WTC11 (cell line): ENCODE results near the gene SCN8A. TPM values are rescaled to one million over a fixed set of nuclear protein-coding genes. Genes with fewer than 3 reads are reported as not detected.

Experiments used
- ATF1 ChIP-seq: sonication (generic); formaldehyde crosslinking; IDR thresholded peaks from 2 replicates; pipeline ENCODE4 v1.8.1; 2023; ENCODE audit warnings: mild to moderate bottlenecking, moderate library complexity, missing genetic modification reagents
- CREB1 ChIP-seq: sonication (generic); formaldehyde crosslinking; IDR thresholded peaks from 2 replicates; pipeline ENCODE4 v1.8.0; 2023; ENCODE audit warnings: mild to moderate bottlenecking, missing genetic modification reagents
- ESRRA ChIP-seq: sonication (generic); formaldehyde crosslinking; IDR thresholded peaks from 2 replicates; pipeline ENCODE4 v1.8.1; 2022; ENCODE audit warnings: mild to moderate bottlenecking, missing genetic modification reagents, borderline replicate concordance
- FOXJ3 ChIP-seq: sonication (generic); formaldehyde crosslinking; IDR thresholded peaks from 2 replicates; pipeline ENCODE4 v1.9.0; 2021; ENCODE audit warnings: missing genetic modification reagents, mild to moderate bottlenecking, borderline replicate concordance
- GTF2I ChIP-seq: fragments of 250-450 bp; sonication (Bioruptor Pico); conservative IDR thresholded peaks from 2 replicates; pipeline ENCODE4 v1.4.0; 2021; ENCODE audit warnings: mild to moderate bottlenecking
- MXD4 ChIP-seq: fragments of 250-450 bp; sonication (Bioruptor Pico); IDR thresholded peaks from 2 replicates; pipeline ENCODE4 v1.8.0; 2021; ENCODE audit warnings: mild to moderate bottlenecking, moderate library complexity, borderline replicate concordance
- NFE2L1 ChIP-seq: sonication (generic); formaldehyde crosslinking; IDR thresholded peaks from 2 replicates; pipeline ENCODE4 v1.8.1; 2023; ENCODE audit warnings: missing genetic modification reagents
- SMAD3 ChIP-seq: sonication (generic); formaldehyde crosslinking; IDR thresholded peaks from 2 replicates; pipeline ENCODE4 v1.8.0; 2022; ENCODE audit warnings: missing genetic modification reagents, mild to moderate bottlenecking, borderline replicate concordance
- TEAD4 ChIP-seq: sonication (generic); formaldehyde crosslinking; IDR thresholded peaks from 2 replicates; pipeline ENCODE4 v1.8.0; 2022; ENCODE audit warnings: mild to moderate bottlenecking, missing genetic modification reagents
- ZNF317 ChIP-seq: sonication (generic); formaldehyde crosslinking; IDR thresholded peaks from 2 replicates; pipeline ENCODE4 v1.8.1; 2023; ENCODE audit warnings: low read depth, mild to moderate bottlenecking, moderate library complexity, missing genetic modification reagents, borderline replicate concordance
- total RNA-seq: library from RNA; stranded (reverse); gene quantifications from 3 replicates; pipeline ENCODE4 v1.2.3, GENCODE V29; 2021
- TF ChIP-seq, protein P1 (sequence below): sonication (generic); formaldehyde crosslinking; IDR thresholded peaks from 2 replicates; pipeline ENCODE4 v1.8.0; 2022; ENCODE audit warnings: missing genetic modification reagents
- TF ChIP-seq, protein P2 (sequence below): sonication (generic); formaldehyde crosslinking; IDR thresholded peaks from 2 replicates; pipeline ENCODE4 v1.8.0; 2023; ENCODE audit warnings: missing genetic modification reagents, mild to moderate bottlenecking, borderline replicate concordance
- TF ChIP-seq, protein P3 (sequence below): sonication (generic); formaldehyde crosslinking; IDR thresholded peaks from 2 replicates; pipeline ENCODE4 v1.8.1; 2023; ENCODE audit warnings: mild to moderate bottlenecking, missing genetic modification reagents, borderline replicate concordance
- TF ChIP-seq, protein P4 (sequence below): sonication (generic); formaldehyde crosslinking; IDR thresholded peaks from 2 replicates; pipeline ENCODE4 v1.8.1; 2022; ENCODE audit warnings: mild to moderate bottlenecking, moderate library complexity, missing genetic modification reagents
- TF ChIP-seq, protein P5 (sequence below): fragments of 250-450 bp; sonication (Bioruptor Pico); IDR thresholded peaks from 2 replicates; pipeline ENCODE4 v1.9.0; 2021; ENCODE audit warnings: mild to moderate bottlenecking

Gene SCN8A
- total RNA-seq, 1 experiment from 2014 or later: 14.4 TPM

DNA sequence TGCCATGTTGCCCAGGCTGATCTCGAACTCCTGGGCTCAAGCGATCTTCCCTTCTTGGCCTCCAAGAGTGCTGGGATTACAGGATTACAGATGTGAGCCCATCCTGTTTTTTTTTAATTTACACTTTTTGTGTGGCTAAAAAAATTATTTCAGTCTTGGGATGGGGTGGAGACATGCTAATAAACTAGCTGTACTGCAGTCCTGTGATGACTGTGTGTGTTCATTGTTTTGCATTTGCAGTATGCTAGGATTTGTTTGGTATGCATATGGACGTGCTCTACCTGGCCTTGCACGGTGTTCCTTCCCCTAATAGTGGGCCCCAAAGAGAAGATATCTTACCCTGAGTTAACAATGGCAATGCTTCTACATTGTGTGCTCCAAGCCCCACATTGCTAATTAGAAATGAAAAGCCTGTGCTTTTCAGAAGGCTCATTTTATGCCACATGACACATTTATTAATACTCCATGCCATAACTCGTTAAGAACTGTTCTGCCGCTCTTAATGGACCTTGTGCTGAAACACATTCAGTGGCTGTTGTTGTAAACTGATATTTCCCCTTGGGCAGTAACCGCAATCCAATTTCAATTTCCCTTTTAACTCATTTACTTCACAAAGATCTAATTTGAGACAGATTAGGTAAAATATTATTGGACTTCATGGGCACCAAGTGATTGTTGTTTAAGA is 86.4 kb downstream of the SCN8A start (continued):
- TF ChIP-seq, protein P1, sequence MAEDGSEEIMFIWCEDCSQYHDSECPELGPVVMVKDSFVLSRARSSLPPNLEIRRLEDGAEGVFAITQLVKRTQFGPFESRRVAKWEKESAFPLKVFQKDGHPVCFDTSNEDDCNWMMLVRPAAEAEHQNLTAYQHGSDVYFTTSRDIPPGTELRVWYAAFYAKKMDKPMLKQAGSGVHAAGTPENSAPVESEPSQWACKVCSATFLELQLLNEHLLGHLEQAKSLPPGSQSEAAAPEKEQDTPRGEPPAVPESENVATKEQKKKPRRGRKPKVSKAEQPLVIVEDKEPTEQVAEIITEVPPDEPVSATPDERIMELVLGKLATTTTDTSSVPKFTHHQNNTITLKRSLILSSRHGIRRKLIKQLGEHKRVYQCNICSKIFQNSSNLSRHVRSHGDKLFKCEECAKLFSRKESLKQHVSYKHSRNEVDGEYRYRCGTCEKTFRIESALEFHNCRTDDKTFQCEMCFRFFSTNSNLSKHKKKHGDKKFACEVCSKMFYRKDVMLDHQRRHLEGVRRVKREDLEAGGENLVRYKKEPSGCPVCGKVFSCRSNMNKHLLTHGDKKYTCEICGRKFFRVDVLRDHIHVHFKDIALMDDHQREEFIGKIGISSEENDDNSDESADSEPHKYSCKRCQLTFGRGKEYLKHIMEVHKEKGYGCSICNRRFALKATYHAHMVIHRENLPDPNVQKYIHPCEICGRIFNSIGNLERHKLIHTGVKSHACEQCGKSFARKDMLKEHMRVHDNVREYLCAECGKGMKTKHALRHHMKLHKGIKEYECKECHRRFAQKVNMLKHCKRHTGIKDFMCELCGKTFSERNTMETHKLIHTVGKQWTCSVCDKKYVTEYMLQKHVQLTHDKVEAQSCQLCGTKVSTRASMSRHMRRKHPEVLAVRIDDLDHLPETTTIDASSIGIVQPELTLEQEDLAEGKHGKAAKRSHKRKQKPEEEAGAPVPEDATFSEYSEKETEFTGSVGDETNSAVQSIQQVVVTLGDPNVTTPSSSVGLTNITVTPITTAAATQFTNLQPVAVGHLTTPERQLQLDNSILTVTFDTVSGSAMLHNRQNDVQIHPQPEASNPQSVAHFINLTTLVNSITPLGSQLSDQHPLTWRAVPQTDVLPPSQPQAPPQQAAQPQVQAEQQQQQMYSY: no peak
- TF ChIP-seq ZNF317 (CRISPR knock-in tag): no peak
- no peak for TF ChIP-seq MXD4 (CRISPR knock-in tag)
- no peak for TF ChIP-seq CREB1 (CRISPR knock-in tag)
- TF ChIP-seq, protein P2, sequence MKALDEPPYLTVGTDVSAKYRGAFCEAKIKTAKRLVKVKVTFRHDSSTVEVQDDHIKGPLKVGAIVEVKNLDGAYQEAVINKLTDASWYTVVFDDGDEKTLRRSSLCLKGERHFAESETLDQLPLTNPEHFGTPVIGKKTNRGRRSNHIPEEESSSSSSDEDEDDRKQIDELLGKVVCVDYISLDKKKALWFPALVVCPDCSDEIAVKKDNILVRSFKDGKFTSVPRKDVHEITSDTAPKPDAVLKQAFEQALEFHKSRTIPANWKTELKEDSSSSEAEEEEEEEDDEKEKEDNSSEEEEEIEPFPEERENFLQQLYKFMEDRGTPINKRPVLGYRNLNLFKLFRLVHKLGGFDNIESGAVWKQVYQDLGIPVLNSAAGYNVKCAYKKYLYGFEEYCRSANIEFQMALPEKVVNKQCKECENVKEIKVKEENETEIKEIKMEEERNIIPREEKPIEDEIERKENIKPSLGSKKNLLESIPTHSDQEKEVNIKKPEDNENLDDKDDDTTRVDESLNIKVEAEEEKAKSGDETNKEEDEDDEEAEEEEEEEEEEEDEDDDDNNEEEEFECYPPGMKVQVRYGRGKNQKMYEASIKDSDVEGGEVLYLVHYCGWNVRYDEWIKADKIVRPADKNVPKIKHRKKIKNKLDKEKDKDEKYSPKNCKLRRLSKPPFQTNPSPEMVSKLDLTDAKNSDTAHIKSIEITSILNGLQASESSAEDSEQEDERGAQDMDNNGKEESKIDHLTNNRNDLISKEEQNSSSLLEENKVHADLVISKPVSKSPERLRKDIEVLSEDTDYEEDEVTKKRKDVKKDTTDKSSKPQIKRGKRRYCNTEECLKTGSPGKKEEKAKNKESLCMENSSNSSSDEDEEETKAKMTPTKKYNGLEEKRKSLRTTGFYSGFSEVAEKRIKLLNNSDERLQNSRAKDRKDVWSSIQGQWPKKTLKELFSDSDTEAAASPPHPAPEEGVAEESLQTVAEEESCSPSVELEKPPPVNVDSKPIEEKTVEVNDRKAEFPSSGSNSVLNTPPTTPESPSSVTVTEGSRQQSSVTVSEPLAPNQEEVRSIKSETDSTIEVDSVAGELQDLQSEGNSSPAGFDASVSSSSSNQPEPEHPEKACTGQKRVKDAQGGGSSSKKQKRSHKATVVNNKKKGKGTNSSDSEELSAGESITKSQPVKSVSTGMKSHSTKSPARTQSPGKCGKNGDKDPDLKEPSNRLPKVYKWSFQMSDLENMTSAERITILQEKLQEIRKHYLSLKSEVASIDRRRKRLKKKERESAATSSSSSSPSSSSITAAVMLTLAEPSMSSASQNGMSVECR (CRISPR knock-in tag): no peak
- TF ChIP-seq SMAD3: no peak
- TF ChIP-seq, protein P3, sequence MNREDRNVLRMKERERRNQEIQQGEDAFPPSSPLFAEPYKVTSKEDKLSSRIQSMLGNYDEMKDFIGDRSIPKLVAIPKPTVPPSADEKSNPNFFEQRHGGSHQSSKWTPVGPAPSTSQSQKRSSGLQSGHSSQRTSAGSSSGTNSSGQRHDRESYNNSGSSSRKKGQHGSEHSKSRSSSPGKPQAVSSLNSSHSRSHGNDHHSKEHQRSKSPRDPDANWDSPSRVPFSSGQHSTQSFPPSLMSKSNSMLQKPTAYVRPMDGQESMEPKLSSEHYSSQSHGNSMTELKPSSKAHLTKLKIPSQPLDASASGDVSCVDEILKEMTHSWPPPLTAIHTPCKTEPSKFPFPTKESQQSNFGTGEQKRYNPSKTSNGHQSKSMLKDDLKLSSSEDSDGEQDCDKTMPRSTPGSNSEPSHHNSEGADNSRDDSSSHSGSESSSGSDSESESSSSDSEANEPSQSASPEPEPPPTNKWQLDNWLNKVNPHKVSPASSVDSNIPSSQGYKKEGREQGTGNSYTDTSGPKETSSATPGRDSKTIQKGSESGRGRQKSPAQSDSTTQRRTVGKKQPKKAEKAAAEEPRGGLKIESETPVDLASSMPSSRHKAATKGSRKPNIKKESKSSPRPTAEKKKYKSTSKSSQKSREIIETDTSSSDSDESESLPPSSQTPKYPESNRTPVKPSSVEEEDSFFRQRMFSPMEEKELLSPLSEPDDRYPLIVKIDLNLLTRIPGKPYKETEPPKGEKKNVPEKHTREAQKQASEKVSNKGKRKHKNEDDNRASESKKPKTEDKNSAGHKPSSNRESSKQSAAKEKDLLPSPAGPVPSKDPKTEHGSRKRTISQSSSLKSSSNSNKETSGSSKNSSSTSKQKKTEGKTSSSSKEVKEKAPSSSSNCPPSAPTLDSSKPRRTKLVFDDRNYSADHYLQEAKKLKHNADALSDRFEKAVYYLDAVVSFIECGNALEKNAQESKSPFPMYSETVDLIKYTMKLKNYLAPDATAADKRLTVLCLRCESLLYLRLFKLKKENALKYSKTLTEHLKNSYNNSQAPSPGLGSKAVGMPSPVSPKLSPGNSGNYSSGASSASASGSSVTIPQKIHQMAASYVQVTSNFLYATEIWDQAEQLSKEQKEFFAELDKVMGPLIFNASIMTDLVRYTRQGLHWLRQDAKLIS: no peak
- TF ChIP-seq, protein P4, sequence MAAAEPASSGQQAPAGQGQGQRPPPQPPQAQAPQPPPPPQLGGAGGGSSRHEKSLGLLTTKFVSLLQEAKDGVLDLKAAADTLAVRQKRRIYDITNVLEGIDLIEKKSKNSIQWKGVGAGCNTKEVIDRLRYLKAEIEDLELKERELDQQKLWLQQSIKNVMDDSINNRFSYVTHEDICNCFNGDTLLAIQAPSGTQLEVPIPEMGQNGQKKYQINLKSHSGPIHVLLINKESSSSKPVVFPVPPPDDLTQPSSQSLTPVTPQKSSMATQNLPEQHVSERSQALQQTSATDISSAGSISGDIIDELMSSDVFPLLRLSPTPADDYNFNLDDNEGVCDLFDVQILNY (CRISPR knock-in tag): no peak
- TF ChIP-seq NFE2L1 (CRISPR knock-in tag): no peak
- no peak for TF ChIP-seq TEAD4 (CRISPR knock-in tag)
- TF ChIP-seq ATF1 (CRISPR knock-in tag): no peak
- no peak for TF ChIP-seq GTF2I (CRISPR knock-in tag)
- TF ChIP-seq, protein P5, sequence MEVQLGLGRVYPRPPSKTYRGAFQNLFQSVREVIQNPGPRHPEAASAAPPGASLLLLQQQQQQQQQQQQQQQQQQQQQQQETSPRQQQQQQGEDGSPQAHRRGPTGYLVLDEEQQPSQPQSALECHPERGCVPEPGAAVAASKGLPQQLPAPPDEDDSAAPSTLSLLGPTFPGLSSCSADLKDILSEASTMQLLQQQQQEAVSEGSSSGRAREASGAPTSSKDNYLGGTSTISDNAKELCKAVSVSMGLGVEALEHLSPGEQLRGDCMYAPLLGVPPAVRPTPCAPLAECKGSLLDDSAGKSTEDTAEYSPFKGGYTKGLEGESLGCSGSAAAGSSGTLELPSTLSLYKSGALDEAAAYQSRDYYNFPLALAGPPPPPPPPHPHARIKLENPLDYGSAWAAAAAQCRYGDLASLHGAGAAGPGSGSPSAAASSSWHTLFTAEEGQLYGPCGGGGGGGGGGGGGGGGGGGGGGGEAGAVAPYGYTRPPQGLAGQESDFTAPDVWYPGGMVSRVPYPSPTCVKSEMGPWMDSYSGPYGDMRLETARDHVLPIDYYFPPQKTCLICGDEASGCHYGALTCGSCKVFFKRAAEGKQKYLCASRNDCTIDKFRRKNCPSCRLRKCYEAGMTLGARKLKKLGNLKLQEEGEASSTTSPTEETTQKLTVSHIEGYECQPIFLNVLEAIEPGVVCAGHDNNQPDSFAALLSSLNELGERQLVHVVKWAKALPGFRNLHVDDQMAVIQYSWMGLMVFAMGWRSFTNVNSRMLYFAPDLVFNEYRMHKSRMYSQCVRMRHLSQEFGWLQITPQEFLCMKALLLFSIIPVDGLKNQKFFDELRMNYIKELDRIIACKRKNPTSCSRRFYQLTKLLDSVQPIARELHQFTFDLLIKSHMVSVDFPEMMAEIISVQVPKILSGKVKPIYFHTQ (CRISPR knock-in tag): no peak
- no peak for TF ChIP-seq FOXJ3 (CRISPR knock-in tag)
- TF ChIP-seq ESRRA (CRISPR knock-in tag): no peak
